A549 (cell line): ENCODE data around the gene ADD3.

ENCODE experiments used
- BHLHE40 ChIP-seq: IDR thresholded peaks from 2 replicates; pipeline ENCODE4 v1.6.1; 2012; ENCODE audit warnings: low read depth, low read length, inconsistent platforms
- EP300 ChIP-seq, 2 experiments: fragments of >200 bp; sonication (Bioruptor Twin); formaldehyde crosslinking; IDR thresholded peaks; 2 replicates in 1 of 2; 3 replicates in 1 of 2; pipeline ENCODE4 v1.6.1; 2016 to 2017
- TF ChIP-seq, protein P1 (sequence below): fragments of >200 bp; sonication (Bioruptor Twin); formaldehyde crosslinking; IDR thresholded peaks from 3 replicates; pipeline ENCODE4 v1.5.1; 2016
- TF ChIP-seq, protein P2 (sequence below): IDR thresholded peaks from 2 replicates; pipeline ENCODE4 v1.6.1; 2012; ENCODE audit warnings: low read depth, borderline replicate concordance

DNA sequence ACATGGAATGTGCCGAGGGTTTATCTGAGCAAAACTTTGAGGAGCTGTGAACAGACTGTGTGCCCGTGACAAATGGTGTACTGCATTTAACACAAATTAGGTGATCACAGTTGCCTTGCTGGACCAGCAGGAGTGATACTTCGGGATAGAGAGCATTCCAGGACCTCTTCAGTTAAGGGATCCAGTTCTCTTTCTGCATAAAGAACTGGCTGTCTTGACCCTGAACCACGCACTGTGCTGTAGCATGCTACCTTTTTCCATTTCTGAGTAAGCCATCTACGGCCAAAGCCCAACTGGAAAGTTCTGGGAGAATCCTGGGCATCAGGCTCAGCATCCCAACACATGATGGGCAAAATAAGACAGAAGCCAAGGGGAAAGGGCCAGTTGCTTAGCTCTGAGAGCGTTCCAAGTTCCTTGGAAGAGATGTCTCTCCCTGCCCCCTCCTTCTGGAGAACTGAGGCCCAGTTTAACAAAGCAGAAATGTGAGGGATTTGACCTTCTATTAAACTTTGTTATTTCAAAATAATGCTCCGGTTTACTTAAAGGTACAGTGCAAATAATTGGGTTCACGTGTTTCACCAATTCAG, 37.9 kb upstream of the ADD3 start:
- TF ChIP-seq, protein P1, sequence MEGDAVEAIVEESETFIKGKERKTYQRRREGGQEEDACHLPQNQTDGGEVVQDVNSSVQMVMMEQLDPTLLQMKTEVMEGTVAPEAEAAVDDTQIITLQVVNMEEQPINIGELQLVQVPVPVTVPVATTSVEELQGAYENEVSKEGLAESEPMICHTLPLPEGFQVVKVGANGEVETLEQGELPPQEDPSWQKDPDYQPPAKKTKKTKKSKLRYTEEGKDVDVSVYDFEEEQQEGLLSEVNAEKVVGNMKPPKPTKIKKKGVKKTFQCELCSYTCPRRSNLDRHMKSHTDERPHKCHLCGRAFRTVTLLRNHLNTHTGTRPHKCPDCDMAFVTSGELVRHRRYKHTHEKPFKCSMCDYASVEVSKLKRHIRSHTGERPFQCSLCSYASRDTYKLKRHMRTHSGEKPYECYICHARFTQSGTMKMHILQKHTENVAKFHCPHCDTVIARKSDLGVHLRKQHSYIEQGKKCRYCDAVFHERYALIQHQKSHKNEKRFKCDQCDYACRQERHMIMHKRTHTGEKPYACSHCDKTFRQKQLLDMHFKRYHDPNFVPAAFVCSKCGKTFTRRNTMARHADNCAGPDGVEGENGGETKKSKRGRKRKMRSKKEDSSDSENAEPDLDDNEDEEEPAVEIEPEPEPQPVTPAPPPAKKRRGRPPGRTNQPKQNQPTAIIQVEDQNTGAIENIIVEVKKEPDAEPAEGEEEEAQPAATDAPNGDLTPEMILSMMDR, result no peak
- TF ChIP-seq, protein P2, sequence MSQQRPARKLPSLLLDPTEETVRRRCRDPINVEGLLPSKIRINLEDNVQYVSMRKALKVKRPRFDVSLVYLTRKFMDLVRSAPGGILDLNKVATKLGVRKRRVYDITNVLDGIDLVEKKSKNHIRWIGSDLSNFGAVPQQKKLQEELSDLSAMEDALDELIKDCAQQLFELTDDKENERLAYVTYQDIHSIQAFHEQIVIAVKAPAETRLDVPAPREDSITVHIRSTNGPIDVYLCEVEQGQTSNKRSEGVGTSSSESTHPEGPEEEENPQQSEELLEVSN, result no peak
- TF ChIP-seq BHLHE40 (no peak), EP300 (IDR thresholded peaks at IDR 0.05) (no peak)
